HCT116 (cell line): ENCODE results near the gene TERF2IP. TPM values are rescaled to one million over a fixed set of nuclear protein-coding genes. Genes with fewer than 3 reads are reported as not detected.

Experiments
- ATAC-seq: fragments of 200-7000 bp; cut with Tn5 transposase; 2 replicates; pipeline ENCODE4 v1.9.1; 2020; ENCODE audit warnings: mild to moderate bottlenecking, moderate library complexity
- BruUV-seq: library from RNA; stranded (reverse); fragments of 400-500 nt; replicated peaks from 2 replicates; lab custom pipeline; 2021; lab: Mats Ljungman, UMichigan
- CTCF ChIA-PET: fragments of 300-600 bp; sonication (Branson Sonifier 250); formaldehyde crosslinking; loops from one replicate; lab custom pipeline; 2021; ENCODE audit warnings: antibody characterized with exemption; lab: Charles Lee
- POLR2A ChIA-PET: fragments of 300-600, 350-600 bp; sonication (Branson Sonifier 250); formaldehyde crosslinking; loops from one replicate; lab custom pipeline; 2021; ENCODE audit warnings: antibody characterized with exemption; lab: Charles Lee
- RAD21 ChIA-PET, 2 experiments: fragments of 300-600 bp; sonication (Branson Sonifier 250); formaldehyde crosslinking; loops; one replicate each; lab custom pipeline; 2023; ENCODE audit warnings: low total read pairs in 2 of 2; ENCODE audit not compliant: uncharacterized antibody in 2 of 2, unreplicated experiment in 2 of 2, low non-redundant PET in 1 of 2; lab: Charles Lee
- DNase-seq: peaks from one replicate; pipeline ENCODE4 v3.0.0-alpha.2; 2010; ENCODE audit warnings: low read depth, low spot score
- H2AFZ ChIP-seq: fragments of 200-600 bp; shearing (Covaris generic), sonication (generic); 2 replicates; pipeline ENCODE4 v1.6.1; 2017; ENCODE audit warnings: low read depth, mixed run types, mixed read lengths, antibody characterized with exemption, low read length; ENCODE audit not compliant: poor library complexity, severe bottlenecking
- H3K27ac ChIP-seq: 2 replicates; pipeline ENCODE4 v1.5.1; 2012; ENCODE audit warnings: low read depth, low read length
- H3K27me3 ChIP-seq: fragments of 200-600 bp; sonication (generic); 2 replicates; pipeline ENCODE4 v1.6.1; 2016; ENCODE audit warnings: mixed run types, low read length, mixed read lengths; ENCODE audit not compliant: insufficient read depth
- H3K36me3 ChIP-seq, 2 experiments: fragments of 200-500 bp in 1 of 2; fragments of 200-600 bp in 1 of 2; sonication (Bioruptor generic) in 1 of 2; sonication (generic) in 1 of 2; 2 replicates each; pipeline versions ENCODE4 v1.5.1 to v1.6.1; 2014 to 2016; ENCODE audit warnings: low read length in 2 of 2, inconsistent platforms in 1 of 2, mixed read lengths in 1 of 2, mixed run types in 1 of 2; ENCODE audit not compliant: insufficient read depth in 2 of 2, control insufficient read depth in 1 of 2
- H3K4me1 ChIP-seq, 2 experiments: fragments of 200-600 bp in 1 of 2; sonication (generic) in 1 of 2; 2 replicates each; pipeline versions ENCODE4 v1.5.1 to v1.6.1; 2012 to 2017; ENCODE audit warnings: low read length in 2 of 2, inconsistent platforms in 1 of 2, mild to moderate bottlenecking in 1 of 2, mixed read lengths in 1 of 2, mixed run types in 1 of 2, moderate library complexity in 1 of 2; ENCODE audit not compliant: insufficient read depth in 2 of 2, control insufficient read depth in 1 of 2
- H3K4me2 ChIP-seq: fragments of 200-600 bp; sonication (generic); 2 replicates; pipeline ENCODE4 v1.6.1; 2017; ENCODE audit warnings: mixed run types, low read length, mixed read lengths
- H3K4me3 ChIP-seq, 2 experiments: fragments of 200-600 bp in 1 of 2; sonication (generic) in 1 of 2; replicated peaks in 1 of 2; 2 replicates each; pipeline ENCODE4 v1.5.1; 2011 to 2016; ENCODE audit warnings: low read length in 2 of 2, control low read depth in 1 of 2, low read depth in 1 of 2, mild to moderate bottlenecking in 1 of 2, mixed read lengths in 1 of 2, mixed run types in 1 of 2
- H3K79me2 ChIP-seq: fragments of 200-600 bp; sonication (generic); 2 replicates; pipeline ENCODE4 v1.6.1; 2017; ENCODE audit warnings: mild to moderate bottlenecking, mixed run types, low read length, moderate library complexity, mixed read lengths; ENCODE audit not compliant: insufficient read depth
- H3K9ac ChIP-seq: fragments of 200-600 bp; sonication (generic); 2 replicates; pipeline ENCODE4 v1.6.1; 2016; ENCODE audit warnings: low read length, mixed read lengths
- H3K9me2 ChIP-seq: fragments of 200-600 bp; sonication (generic), shearing (Covaris generic); 2 replicates; pipeline ENCODE4 v1.6.1; 2017; ENCODE audit warnings: mixed run types, mild to moderate bottlenecking, moderate library complexity; ENCODE audit not compliant: insufficient read depth
- H3K9me3 ChIP-seq, 2 experiments: fragments of 200-500 bp in 1 of 2; fragments of 200-600 bp in 1 of 2; sonication (Bioruptor generic) in 1 of 2; sonication (generic) in 1 of 2; 2 replicates each; pipeline ENCODE4 v1.6.1; 2014 to 2017; ENCODE audit warnings: low read length in 2 of 2, mixed read lengths in 2 of 2, inconsistent platforms in 1 of 2, low read depth in 1 of 2, mild to moderate bottlenecking in 1 of 2, mixed run types in 1 of 2, moderate library complexity in 1 of 2; ENCODE audit not compliant: control insufficient read depth in 1 of 2, insufficient read depth in 1 of 2
- H4K20me1 ChIP-seq: fragments of 200-600 bp; sonication (generic), shearing (Covaris generic); 2 replicates; pipeline ENCODE4 v1.6.1; 2017; ENCODE audit warnings: mixed run types, mild to moderate bottlenecking, moderate library complexity; ENCODE audit not compliant: insufficient read depth
- CBX3 ChIP-seq: IDR thresholded peaks from 2 replicates; pipeline ENCODE4 v1.6.1; 2012; ENCODE audit warnings: low read depth
- EGR1 ChIP-seq: IDR thresholded peaks from 2 replicates; pipeline ENCODE4 v1.6.1; 2012; ENCODE audit warnings: low read depth
- ELF1 ChIP-seq: IDR thresholded peaks from 2 replicates; pipeline ENCODE4 v1.6.1; 2012; ENCODE audit warnings: low read depth, borderline replicate concordance
- EZH2phosphoT487 ChIP-seq: fragments of 200-600 bp; IDR thresholded peaks from 2 replicates; pipeline ENCODE4 v1.6.1; 2018; ENCODE audit warnings: antibody characterized with exemption, borderline replicate concordance
- FOSL1 ChIP-seq: IDR thresholded peaks from 2 replicates; pipeline ENCODE4 v1.6.1; 2012; ENCODE audit warnings: low read depth
- JUND ChIP-seq: IDR thresholded peaks from 2 replicates; pipeline ENCODE4 v1.6.1; 2012
- POLR2A ChIP-seq: IDR thresholded peaks from 2 replicates; pipeline ENCODE4 v1.7.0; 2011; ENCODE audit warnings: borderline replicate concordance; ENCODE audit not compliant: insufficient read depth, insufficient read length; ENCODE audit errors: extremely low read depth
- POLR2AphosphoS5 ChIP-seq: IDR thresholded peaks from 2 replicates; pipeline ENCODE4 v1.6.1; 2011; ENCODE audit warnings: mild to moderate bottlenecking, low read depth, low read length, moderate library complexity
- RAD21 ChIP-seq: IDR thresholded peaks from 2 replicates; pipeline ENCODE4 v1.6.1; 2012; ENCODE audit warnings: low read depth, mild to moderate bottlenecking
- SP1 ChIP-seq: IDR thresholded peaks from 2 replicates; pipeline ENCODE4 v1.6.1; 2012; ENCODE audit warnings: low read depth
- SRF ChIP-seq: IDR thresholded peaks from 2 replicates; pipeline ENCODE4 v1.6.1; 2012; ENCODE audit warnings: low read depth
- TCF7L2 ChIP-seq: IDR thresholded peaks from 2 replicates; pipeline ENCODE4 v1.7.0; 2011; ENCODE audit warnings: borderline replicate concordance, inconsistent platforms; ENCODE audit not compliant: insufficient read depth, insufficient read length; ENCODE audit errors: extremely low read depth
- intact Hi-C: fragments of 100-400 bp; cut with micrococcal nuclease; formaldehyde crosslinking; loops from 2 replicates; pipeline ENCODE4 v1.10.0; 2022
- total RNA-seq: library from RNA; stranded (reverse); gene quantifications from one replicate; pipeline ENCODE4 v1.2.1, GENCODE V29; 2021; ENCODE audit not compliant: unreplicated experiment
- TF ChIP-seq, protein P1 (sequence below): IDR thresholded peaks from 2 replicates; pipeline ENCODE4 v1.6.1; 2011; ENCODE audit warnings: mild to moderate bottlenecking, low read length, moderate library complexity; ENCODE audit not compliant: insufficient replicate concordance; ENCODE audit errors: extremely low read depth
- TF ChIP-seq, protein P2 (sequence below): IDR thresholded peaks from 2 replicates; pipeline ENCODE4 v1.6.1; 2012
- TF ChIP-seq, protein P3 (sequence below), 3 experiments: fragments of 200-600 bp in 1 of 3; sonication (generic) in 1 of 3; IDR thresholded peaks in 2 of 3; conservative IDR thresholded peaks in 1 of 3; 2 replicates each; pipeline ENCODE4 v1.5.1; 2012 to 2017; ENCODE audit warnings: low read depth in 2 of 3, low read length in 2 of 3, antibody characterized with exemption in 1 of 3, borderline replicate concordance in 1 of 3, control low read depth in 1 of 3, mild to moderate bottlenecking in 1 of 3, mixed read lengths in 1 of 3, mixed run types in 1 of 3, moderate library complexity in 1 of 3; ENCODE audit not compliant: insufficient read depth in 1 of 3
- TF ChIP-seq, protein P4 (sequence below): IDR thresholded peaks from 2 replicates; pipeline ENCODE4 v1.6.1; 2012; ENCODE audit warnings: low read depth

TERF2IP gene
- total RNA-seq, 1 experiment from 2014 or later: 36.4 TPM

DNA sequence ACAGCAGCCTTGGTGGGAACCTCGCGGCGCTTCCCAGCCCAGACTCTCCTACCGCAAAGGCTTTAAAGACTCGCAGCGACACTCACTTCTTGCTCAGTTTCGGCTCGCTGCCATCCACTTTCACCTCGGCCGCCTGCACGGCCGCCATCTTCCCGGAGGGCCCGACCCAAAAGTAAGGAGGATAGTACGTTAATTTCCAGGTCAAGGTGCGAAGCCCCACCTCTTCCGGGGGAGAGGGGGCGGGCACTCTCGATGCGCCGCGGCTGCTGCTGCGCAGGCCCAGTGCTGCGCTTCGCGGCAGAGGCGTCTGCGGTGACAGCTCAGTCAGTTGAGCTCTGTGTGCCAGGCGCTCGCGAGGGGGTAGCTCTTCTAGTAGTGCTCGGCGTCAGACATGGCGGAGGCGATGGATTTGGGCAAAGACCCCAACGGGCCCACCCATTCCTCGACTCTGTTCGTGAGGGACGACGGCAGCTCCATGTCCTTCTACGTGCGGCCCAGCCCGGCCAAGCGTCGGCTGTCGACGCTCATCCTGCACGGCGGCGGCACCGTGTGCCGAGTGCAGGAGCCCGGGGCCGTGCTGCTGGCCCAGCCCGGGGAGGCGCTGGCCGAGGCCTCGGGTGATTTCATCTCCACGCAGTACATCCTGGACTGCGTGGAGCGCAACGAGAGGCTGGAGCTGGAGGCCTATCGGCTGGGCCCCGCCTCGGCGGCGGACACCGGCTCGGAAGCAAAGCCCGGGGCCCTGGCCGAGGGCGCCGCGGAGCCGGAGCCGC is at the start of gene TERF2IP, which contains the start of gene KARS1 (continued):
- TF ChIP-seq, protein P1, sequence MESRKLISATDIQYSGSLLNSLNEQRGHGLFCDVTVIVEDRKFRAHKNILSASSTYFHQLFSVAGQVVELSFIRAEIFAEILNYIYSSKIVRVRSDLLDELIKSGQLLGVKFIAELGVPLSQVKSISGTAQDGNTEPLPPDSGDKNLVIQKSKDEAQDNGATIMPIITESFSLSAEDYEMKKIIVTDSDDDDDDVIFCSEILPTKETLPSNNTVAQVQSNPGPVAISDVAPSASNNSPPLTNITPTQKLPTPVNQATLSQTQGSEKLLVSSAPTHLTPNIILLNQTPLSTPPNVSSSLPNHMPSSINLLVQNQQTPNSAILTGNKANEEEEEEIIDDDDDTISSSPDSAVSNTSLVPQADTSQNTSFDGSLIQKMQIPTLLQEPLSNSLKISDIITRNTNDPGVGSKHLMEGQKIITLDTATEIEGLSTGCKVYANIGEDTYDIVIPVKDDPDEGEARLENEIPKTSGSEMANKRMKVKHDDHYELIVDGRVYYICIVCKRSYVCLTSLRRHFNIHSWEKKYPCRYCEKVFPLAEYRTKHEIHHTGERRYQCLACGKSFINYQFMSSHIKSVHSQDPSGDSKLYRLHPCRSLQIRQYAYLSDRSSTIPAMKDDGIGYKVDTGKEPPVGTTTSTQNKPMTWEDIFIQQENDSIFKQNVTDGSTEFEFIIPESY: no peak
- no peak for TF ChIP-seq EZH2phosphoT487
- TF ChIP-seq FOSL1: no peak
- TF ChIP-seq EGR1: peak; percentile 81
- peak; percentile 93 for TF ChIP-seq POLR2A
- TF ChIP-seq SP1: peak; percentile 76
- TF ChIP-seq, protein P2, sequence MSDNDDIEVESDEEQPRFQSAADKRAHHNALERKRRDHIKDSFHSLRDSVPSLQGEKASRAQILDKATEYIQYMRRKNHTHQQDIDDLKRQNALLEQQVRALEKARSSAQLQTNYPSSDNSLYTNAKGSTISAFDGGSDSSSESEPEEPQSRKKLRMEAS: peak; percentile 92
- peak; percentile 89 for TF ChIP-seq POLR2AphosphoS5

GRCh38 chr16:75599452-75600277 is 47.9 kb upstream of the TERF2IP start:
- Histone ChIP-seq H3K9me3 (0 out of 4 replicates have a peak, but pooled peaks cover 4 to 9% of the 10 kb centered on the region in 2 experiments), H3K79me2 (no peaks in the 10 kb centered on the region), H3K4me2 (no peak overlapping the region), H3K9ac (no peak overlapping the region), H3K4me1 (no peaks in the 10 kb centered on the region), H4K20me1 (no peaks in the 10 kb centered on the region), H2AFZ (no peak overlapping the region), H3K27ac (no peak overlapping the region), H3K4me3 (no peak overlapping the region), H3K36me3 (peaks cover 20 to 39% of the 10 kb centered on the region in 2 experiments), H3K27me3 (no peaks in the 10 kb centered on the region), H3K9me2 (no peaks in the 10 kb centered on the region)
- no peak for DNase-seq
- POLR2A ChIA-PET: no interaction called here
- intact Hi-C loops: no loop called here
- CTCF ChIA-PET: interaction anchor here (0.6 kb wide), 1 partner anchor 82 kb away, joined by 3 read pairs; no protein-coding TSS in a partner anchor
- RAD21 ChIA-PET: no interaction called here
- no peak for ATAC-seq
- BruUV-seq: no TSS peak
- TF ChIP-seq JUND: no peak
- TF ChIP-seq, protein P3, sequence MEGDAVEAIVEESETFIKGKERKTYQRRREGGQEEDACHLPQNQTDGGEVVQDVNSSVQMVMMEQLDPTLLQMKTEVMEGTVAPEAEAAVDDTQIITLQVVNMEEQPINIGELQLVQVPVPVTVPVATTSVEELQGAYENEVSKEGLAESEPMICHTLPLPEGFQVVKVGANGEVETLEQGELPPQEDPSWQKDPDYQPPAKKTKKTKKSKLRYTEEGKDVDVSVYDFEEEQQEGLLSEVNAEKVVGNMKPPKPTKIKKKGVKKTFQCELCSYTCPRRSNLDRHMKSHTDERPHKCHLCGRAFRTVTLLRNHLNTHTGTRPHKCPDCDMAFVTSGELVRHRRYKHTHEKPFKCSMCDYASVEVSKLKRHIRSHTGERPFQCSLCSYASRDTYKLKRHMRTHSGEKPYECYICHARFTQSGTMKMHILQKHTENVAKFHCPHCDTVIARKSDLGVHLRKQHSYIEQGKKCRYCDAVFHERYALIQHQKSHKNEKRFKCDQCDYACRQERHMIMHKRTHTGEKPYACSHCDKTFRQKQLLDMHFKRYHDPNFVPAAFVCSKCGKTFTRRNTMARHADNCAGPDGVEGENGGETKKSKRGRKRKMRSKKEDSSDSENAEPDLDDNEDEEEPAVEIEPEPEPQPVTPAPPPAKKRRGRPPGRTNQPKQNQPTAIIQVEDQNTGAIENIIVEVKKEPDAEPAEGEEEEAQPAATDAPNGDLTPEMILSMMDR (IDR thresholded peaks at IDR 0.05 in 2 of 3, conservative IDR thresholded peaks at IDR 0.05 in 1 of 3; ENCODE audit: borderline replicate concordance in 1 of 3, insufficient read depth in 1 of 3, low read depth in 2 of 3, low read length in 2 of 3): no peak
- TF ChIP-seq TCF7L2: no peak
- no peak for TF ChIP-seq CBX3
- TF ChIP-seq EGR1: no peak
- no peak for TF ChIP-seq ELF1
- TF ChIP-seq SRF: no peak
- no peak for TF ChIP-seq RAD21
- TF ChIP-seq SP1: no peak
- no peak for TF ChIP-seq FOSL1
- TF ChIP-seq, protein P4, sequence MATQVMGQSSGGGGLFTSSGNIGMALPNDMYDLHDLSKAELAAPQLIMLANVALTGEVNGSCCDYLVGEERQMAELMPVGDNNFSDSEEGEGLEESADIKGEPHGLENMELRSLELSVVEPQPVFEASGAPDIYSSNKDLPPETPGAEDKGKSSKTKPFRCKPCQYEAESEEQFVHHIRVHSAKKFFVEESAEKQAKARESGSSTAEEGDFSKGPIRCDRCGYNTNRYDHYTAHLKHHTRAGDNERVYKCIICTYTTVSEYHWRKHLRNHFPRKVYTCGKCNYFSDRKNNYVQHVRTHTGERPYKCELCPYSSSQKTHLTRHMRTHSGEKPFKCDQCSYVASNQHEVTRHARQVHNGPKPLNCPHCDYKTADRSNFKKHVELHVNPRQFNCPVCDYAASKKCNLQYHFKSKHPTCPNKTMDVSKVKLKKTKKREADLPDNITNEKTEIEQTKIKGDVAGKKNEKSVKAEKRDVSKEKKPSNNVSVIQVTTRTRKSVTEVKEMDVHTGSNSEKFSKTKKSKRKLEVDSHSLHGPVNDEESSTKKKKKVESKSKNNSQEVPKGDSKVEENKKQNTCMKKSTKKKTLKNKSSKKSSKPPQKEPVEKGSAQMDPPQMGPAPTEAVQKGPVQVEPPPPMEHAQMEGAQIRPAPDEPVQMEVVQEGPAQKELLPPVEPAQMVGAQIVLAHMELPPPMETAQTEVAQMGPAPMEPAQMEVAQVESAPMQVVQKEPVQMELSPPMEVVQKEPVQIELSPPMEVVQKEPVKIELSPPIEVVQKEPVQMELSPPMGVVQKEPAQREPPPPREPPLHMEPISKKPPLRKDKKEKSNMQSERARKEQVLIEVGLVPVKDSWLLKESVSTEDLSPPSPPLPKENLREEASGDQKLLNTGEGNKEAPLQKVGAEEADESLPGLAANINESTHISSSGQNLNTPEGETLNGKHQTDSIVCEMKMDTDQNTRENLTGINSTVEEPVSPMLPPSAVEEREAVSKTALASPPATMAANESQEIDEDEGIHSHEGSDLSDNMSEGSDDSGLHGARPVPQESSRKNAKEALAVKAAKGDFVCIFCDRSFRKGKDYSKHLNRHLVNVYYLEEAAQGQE: no peak
